ENCODE measurements around the gene ANKS1B. TPM values are rescaled to one million over a fixed set of nuclear protein-coding genes. Genes with fewer than 3 reads are reported as not detected.

The ANKS1B gene
- polyA plus RNA-seq, 6 donors from 2014 or later: not detected

- Mint-ChIP-seq H3K4me1 (no peaks in the 10 kb centered on the region), H3K36me3 (no peaks in the 10 kb centered on the region), H3K4me3 (no peak overlapping the region), H3K27ac (no peak overlapping the region), H3K27me3 (peaks cover 0 to 7% (median 3%) of the 10 kb centered on the region in 3 donors), H3K9me3 (no peaks in the 10 kb centered on the region)
- no peak for DNase-seq
- ATAC-seq (ENCODE audit: low read depth in 2 of 2): no peak
Observed at GRCh38 chr12:99005601-99006000, 979.1 kb downstream of the ANKS1B start.

- DNase-seq: no peak
- no peaks in the 10 kb centered on the region for H3K4me1 Mint-ChIP-seq
- H3K27me3 Mint-ChIP-seq: peaks cover 0 to 7% (median 3%) of the 10 kb centered on the region in 3 donors
Observed at GRCh38 chr12:99004799-99005466, 979.8 kb downstream of the ANKS1B start.

GRCh38 chr12:99002731-99003130 lies 982.0 kb downstream of the ANKS1B start:
- no peak for DNase-seq
- Mint-ChIP-seq H3K4me3 (no peak overlapping the region), H3K36me3 (no peaks in the 10 kb centered on the region), H3K4me1 (no peaks in the 10 kb centered on the region), H3K27ac (no peak overlapping the region), H3K27me3 (peaks cover 0 to 5% (median 3%) of the 10 kb centered on the region in 3 donors), H3K9me3 (no peaks in the 10 kb centered on the region)
- ATAC-seq (ENCODE audit: low read depth in 2 of 2): no peak

More at GRCh38 chr12:99004799-99005466, 979.8 kb downstream of the ANKS1B start:
- no peak for ATAC-seq (ENCODE audit: low read depth in 2 of 2)
- Mint-ChIP-seq H3K4me3 (no peak overlapping the region), H3K9me3 (no peaks in the 10 kb centered on the region), H3K36me3 (no peaks in the 10 kb centered on the region), H3K27ac (peak overlapping the region in 1 of 6 donors; percentile 1)

DNA sequence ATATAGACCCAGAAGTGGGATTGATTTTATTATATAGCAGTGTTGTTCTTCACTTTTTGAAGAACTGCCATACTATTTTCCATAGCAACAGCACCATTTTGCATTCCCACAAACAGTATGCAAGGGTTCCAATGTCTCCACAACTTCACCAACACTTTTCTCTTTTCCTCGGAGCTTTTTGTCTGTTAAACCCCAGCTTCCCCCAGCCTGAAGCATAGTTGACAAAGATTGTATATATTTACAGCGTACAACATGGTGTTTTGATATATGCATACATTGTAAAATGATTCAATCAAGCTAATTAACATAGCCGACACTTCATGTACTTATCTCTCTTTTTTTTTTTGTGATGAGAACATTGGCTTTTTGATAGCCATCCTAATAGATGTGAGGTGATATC lies 982.6 kb downstream of the ANKS1B start:
- no peak for DNase-seq
- Mint-ChIP-seq H3K27me3 (peaks cover 0 to 3% (median 0%) of the 10 kb centered on the region in 3 donors), H3K27ac (no peak overlapping the region), H3K4me3 (no peak overlapping the region), H3K9me3 (no peaks in the 10 kb centered on the region), H3K36me3 (no peaks in the 10 kb centered on the region), H3K4me1 (no peaks in the 10 kb centered on the region)
- no peak for ATAC-seq (ENCODE audit: low read depth in 2 of 2)

GRCh38 chr12:98999559-98999958 lies 985.2 kb downstream of the ANKS1B start:
- H3K4me1 Mint-ChIP-seq: no peaks in the 10 kb centered on the region
- peaks cover 0 to 5% (median 0%) of the 10 kb centered on the region in 3 donors for H3K27me3 Mint-ChIP-seq
- H3K9me3 Mint-ChIP-seq: no peaks in the 10 kb centered on the region
- no peaks in the 10 kb centered on the region for H3K36me3 Mint-ChIP-seq
- H3K4me3 Mint-ChIP-seq: no peak overlapping the region
- no peak for DNase-seq
- no peak for ATAC-seq (ENCODE audit: low read depth in 2 of 2)
- no peak overlapping the region for H3K27ac Mint-ChIP-seq

- ATAC-seq (ENCODE audit: low read depth in 2 of 2): no peak
- Mint-ChIP-seq H3K9me3 (no peaks in the 10 kb centered on the region), H3K4me3 (no peak overlapping the region), H3K4me1 (no peaks in the 10 kb centered on the region), H3K27ac (no peak overlapping the region), H3K36me3 (no peaks in the 10 kb centered on the region), H3K27me3 (peaks cover 0 to 5% (median 0%) of the 10 kb centered on the region in 3 donors)
- no peak for DNase-seq
Observed at GRCh38 chr12:98998697-98999299, 985.9 kb downstream of the ANKS1B start.

- no peak for DNase-seq
- no peak for ATAC-seq (ENCODE audit: low read depth in 2 of 2)
- no peaks in the 10 kb centered on the region for H3K36me3 Mint-ChIP-seq
- no peaks in the 10 kb centered on the region for H3K4me1 Mint-ChIP-seq
- no peak overlapping the region for H3K4me3 Mint-ChIP-seq
- no peak overlapping the region for H3K27ac Mint-ChIP-seq
- peaks cover 0 to 5% (median 0%) of the 10 kb centered on the region in 3 donors for H3K27me3 Mint-ChIP-seq
- H3K9me3 Mint-ChIP-seq: no peaks in the 10 kb centered on the region
Observed at GRCh38 chr12:98997899-98998298, 986.8 kb downstream of the ANKS1B start.

DNA sequence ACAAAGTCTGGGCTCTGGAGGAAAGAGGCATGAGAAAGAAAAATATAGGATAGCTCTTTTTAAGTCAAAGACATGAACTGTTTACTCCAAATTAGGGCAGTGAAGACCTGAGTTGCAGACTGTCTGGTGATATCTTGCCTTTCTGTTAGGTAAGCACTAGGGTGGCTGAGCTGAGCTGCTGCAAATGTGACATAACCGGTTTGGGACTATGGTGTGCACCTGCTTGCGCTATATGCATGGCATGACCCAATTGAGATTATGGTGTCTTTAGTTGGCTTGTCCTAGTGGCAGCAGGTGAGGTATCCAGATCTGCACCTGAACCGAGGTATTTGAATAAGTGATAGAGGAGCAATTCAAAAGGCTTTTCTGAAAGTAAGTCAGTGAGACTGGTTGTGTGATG lies 994.1 kb downstream of the ANKS1B start:
- H3K9me3 Mint-ChIP-seq: peaks cover 1 to 11% (median 9%) of the 10 kb centered on the region in 7 donors
- no peaks in the 10 kb centered on the region for H3K4me1 Mint-ChIP-seq
- DNase-seq (no peak), ATAC-seq (ENCODE audit: low read depth in 2 of 2) (no peak)
- H3K4me3 Mint-ChIP-seq: no peak overlapping the region
- no peak overlapping the region for H3K27ac Mint-ChIP-seq
- H3K27me3 Mint-ChIP-seq: peaks cover 5 to 15% (median 8%) of the 10 kb centered on the region in 3 donors
- H3K36me3 Mint-ChIP-seq: peaks cover 0 to 7% of the 10 kb centered on the region in 2 donors

DNA sequence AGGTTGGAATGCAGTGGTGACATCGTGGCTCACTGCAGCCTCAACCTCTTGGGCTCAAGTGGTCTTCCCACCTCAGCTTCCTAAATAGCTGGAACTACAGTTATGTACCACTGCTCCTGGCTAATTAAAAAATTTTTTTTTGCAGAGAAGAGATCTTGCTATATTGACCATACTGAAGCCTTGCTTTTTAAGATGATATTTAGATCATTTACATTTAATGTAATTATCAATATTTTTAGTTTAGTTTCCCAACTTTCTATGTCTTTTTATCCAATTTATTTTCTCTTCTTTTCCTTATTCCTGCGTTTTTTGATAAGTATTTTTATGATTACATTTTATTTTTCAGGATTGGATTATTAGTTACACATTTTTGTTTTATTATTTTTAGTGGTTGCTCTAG lies 999.6 kb downstream of the ANKS1B start:
- DNase-seq (no peak), ATAC-seq (ENCODE audit: low read depth in 2 of 2) (no peak)
- no peak overlapping the region for H3K27ac Mint-ChIP-seq
- peaks cover 0 to 8% (median 0%) of the 10 kb centered on the region in 3 donors for H3K27me3 Mint-ChIP-seq
- no peaks in the 10 kb centered on the region for H3K4me1 Mint-ChIP-seq
- H3K36me3 Mint-ChIP-seq: peaks cover 0 to 7% of the 10 kb centered on the region in 2 donors
- peaks cover 6 to 33% (median 13%) of the 10 kb centered on the region in 7 donors for H3K9me3 Mint-ChIP-seq
- H3K4me3 Mint-ChIP-seq: no peak overlapping the region

GRCh38 chr12:98983647-98984046 lies 1001.1 kb downstream of the ANKS1B start:
- H3K4me3 Mint-ChIP-seq: no peak overlapping the region
- H3K9me3 Mint-ChIP-seq: peaks cover 6 to 33% (median 13%) of the 10 kb centered on the region in 7 donors
- H3K36me3 Mint-ChIP-seq: peaks cover 0 to 7% of the 10 kb centered on the region in 2 donors
- ATAC-seq (ENCODE audit: low read depth in 2 of 2): no peak
- no peaks in the 10 kb centered on the region for H3K4me1 Mint-ChIP-seq
- H3K27ac Mint-ChIP-seq: no peak overlapping the region
- H3K27me3 Mint-ChIP-seq: no peaks in the 10 kb centered on the region
- no peak for DNase-seq

- Mint-ChIP-seq H3K9me3 (peaks cover 0 to 21% (median 3%) of the 10 kb centered on the region in 7 donors), H3K36me3 (no peaks in the 10 kb centered on the region), H3K4me1 (no peaks in the 10 kb centered on the region), H3K27ac (no peak overlapping the region), H3K27me3 (no peaks in the 10 kb centered on the region), H3K4me3 (no peak overlapping the region)
- DNase-seq: no peak
- no peak for ATAC-seq (ENCODE audit: low read depth in 2 of 2)
Observed at GRCh38 chr12:98980508-98980907, 1004.2 kb downstream of the ANKS1B start.

DNA sequence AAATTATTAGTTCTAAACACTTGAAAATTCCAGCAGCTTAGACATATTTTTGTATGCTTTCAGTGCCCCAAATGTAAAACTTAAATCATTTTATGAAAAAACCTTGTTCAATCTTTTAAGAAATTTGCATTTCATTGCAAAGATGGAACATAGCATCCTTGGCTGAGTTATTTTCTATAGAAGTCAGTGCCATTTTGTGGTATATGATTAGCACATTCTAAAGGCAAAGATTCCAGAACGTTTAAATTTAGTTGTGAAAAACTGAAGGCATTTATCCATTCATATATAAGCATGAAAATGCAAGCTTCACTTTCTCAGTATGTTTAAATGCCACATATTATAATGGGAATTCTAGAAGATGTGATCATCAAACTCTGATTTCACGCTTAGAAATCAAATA lies 1007.5 kb downstream of the ANKS1B start:
- H3K36me3 Mint-ChIP-seq: no peaks in the 10 kb centered on the region
- DNase-seq: no peak
- peaks cover 0 to 6% (median 0%) of the 10 kb centered on the region in 7 donors for H3K9me3 Mint-ChIP-seq
- H3K27ac Mint-ChIP-seq: no peak overlapping the region
- H3K27me3 Mint-ChIP-seq: no peaks in the 10 kb centered on the region
- H3K4me3 Mint-ChIP-seq: no peak overlapping the region
- no peaks in the 10 kb centered on the region for H3K4me1 Mint-ChIP-seq
- ATAC-seq (ENCODE audit: low read depth in 2 of 2): no peak

GRCh38 chr12:98974767-98975381 lies 1009.9 kb downstream of the ANKS1B start:
- H3K27ac Mint-ChIP-seq: peak overlapping the region in 1 of 6 donors; percentile 97
- H3K27me3 Mint-ChIP-seq: no peaks in the 10 kb centered on the region
- no peak for ATAC-seq (ENCODE audit: low read depth in 2 of 2)
- no peak overlapping the region for H3K4me3 Mint-ChIP-seq
- H3K4me1 Mint-ChIP-seq: no peaks in the 10 kb centered on the region
- no peak for DNase-seq
- peaks cover 0 to 1% (median 0%) of the 10 kb centered on the region in 7 donors for H3K9me3 Mint-ChIP-seq
- no peaks in the 10 kb centered on the region for H3K36me3 Mint-ChIP-seq

DNA sequence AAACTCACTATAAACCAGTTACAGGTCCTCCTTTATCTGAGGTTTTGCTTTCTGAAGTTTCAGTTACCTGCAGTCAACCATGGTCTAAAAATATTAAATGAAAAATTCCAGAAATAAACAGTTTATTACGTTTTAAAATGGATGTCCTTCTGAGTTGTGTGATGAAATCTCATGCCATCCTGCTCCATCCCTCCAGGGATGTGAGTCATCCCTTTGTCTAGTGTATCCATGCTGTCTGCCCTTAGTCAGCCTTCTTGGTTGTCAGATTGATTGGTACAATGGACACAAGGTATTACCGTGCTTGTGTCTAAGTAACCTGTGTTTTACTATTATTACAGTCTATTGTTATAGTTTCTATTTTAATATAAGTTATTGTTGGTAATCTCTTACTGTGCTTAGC lies 1011.3 kb downstream of the ANKS1B start:
- H3K9me3 Mint-ChIP-seq: no peaks in the 10 kb centered on the region
- no peak for ATAC-seq (ENCODE audit: low read depth in 2 of 2)
- no peak overlapping the region for H3K27ac Mint-ChIP-seq
- H3K27me3 Mint-ChIP-seq: no peaks in the 10 kb centered on the region
- no peaks in the 10 kb centered on the region for H3K4me1 Mint-ChIP-seq
- H3K36me3 Mint-ChIP-seq: no peaks in the 10 kb centered on the region
- no peak for DNase-seq
- no peak overlapping the region for H3K4me3 Mint-ChIP-seq

Data from naive B cell (primary cell).